CD14-positive monocyte (primary cell): ENCODE data around the gene SCN7A. TPM values are rescaled to one million over a fixed set of nuclear protein-coding genes. Genes with fewer than 3 reads are reported as not detected.

Experiments
- DNase-seq, 3 donors: peaks; one replicate each; pipeline ENCODE4 v3.0.0-alpha.2; 2011 to 2022
- H2AFZ ChIP-seq: 2 replicates; pipeline ENCODE4 v1.6.0; 2012; ENCODE audit warnings: mild to moderate bottlenecking, low read depth, low read length, inconsistent platforms; ENCODE audit not compliant: insufficient read depth, poor library complexity, severe bottlenecking
- H3K27ac ChIP-seq, 2 donors: 1 replicate in 1 of 2; 2 replicates in 1 of 2; pipeline ENCODE4 v1.5.1; 2012 to 2013; ENCODE audit warnings: low read length in 2 of 2, control low read depth in 1 of 2, inconsistent platforms in 1 of 2, low read depth in 1 of 2, mild to moderate bottlenecking in 1 of 2
- H3K27me3 ChIP-seq, 2 donors: one replicate each; pipeline versions ENCODE4 v1.6.0 to v1.6.1; 2011 to 2013; ENCODE audit warnings: low read length in 2 of 2; ENCODE audit not compliant: control insufficient read depth in 2 of 2, insufficient read depth in 2 of 2
- H3K36me3 ChIP-seq, 2 donors: replicated peaks in 1 of 2; 1 replicate in 1 of 2; 2 replicates in 1 of 2; pipeline versions ENCODE4 v1.5.1 to v1.6.1; 2012 to 2013; ENCODE audit warnings: low read length in 2 of 2, control low read depth in 1 of 2, inconsistent platforms in 1 of 2, mild to moderate bottlenecking in 1 of 2; ENCODE audit not compliant: insufficient read depth in 2 of 2, control insufficient read depth in 1 of 2
- H3K4me1 ChIP-seq, 2 donors: 1 replicate in 1 of 2; 2 replicates in 1 of 2; pipeline versions ENCODE4 v1.5.1 to v1.6.1; 2012 to 2013; ENCODE audit warnings: low read length in 2 of 2, control low read depth in 1 of 2, inconsistent platforms in 1 of 2, mild to moderate bottlenecking in 1 of 2, moderate library complexity in 1 of 2; ENCODE audit not compliant: insufficient read depth in 2 of 2, control insufficient read depth in 1 of 2
- H3K4me2 ChIP-seq: replicated peaks from 2 replicates; pipeline ENCODE3; 2012; ENCODE audit warnings: low read length, moderate library complexity, mild to moderate bottlenecking; ENCODE audit not compliant: poor library complexity, severe bottlenecking; ENCODE audit errors: extremely low read depth
- H3K4me3 ChIP-seq, 3 experiments: fragments of 200-600 bp in 1 of 3; sonication (generic) in 1 of 3; replicated peaks in 1 of 3; 1 replicate in 2 of 3; 2 replicates in 1 of 3; pipeline ENCODE4 v1.5.1; 2011 to 2013; ENCODE audit warnings: low read length in 3 of 3, mild to moderate bottlenecking in 3 of 3, control low read depth in 2 of 3, low read depth in 2 of 3, inconsistent platforms in 1 of 3, moderate library complexity in 1 of 3
- H3K79me2 ChIP-seq: 2 replicates; pipeline ENCODE4 v1.6.0; 2012; ENCODE audit warnings: mild to moderate bottlenecking, control low read depth, inconsistent platforms, low read length, moderate library complexity; ENCODE audit not compliant: insufficient read depth
- H3K9ac ChIP-seq: 2 replicates; pipeline ENCODE4 v1.6.0; 2017; ENCODE audit warnings: low read length, mild to moderate bottlenecking; ENCODE audit not compliant: insufficient read depth, poor library complexity, severe bottlenecking
- H3K9me3 ChIP-seq, 2 donors: replicated peaks in 1 of 2; 1 replicate in 1 of 2; 2 replicates in 1 of 2; pipeline versions ENCODE4 v1.5.1 to v1.6.1; 2012 to 2013; ENCODE audit warnings: low read length in 2 of 2, control low read depth in 1 of 2; ENCODE audit not compliant: control insufficient read depth in 1 of 2, insufficient read depth in 1 of 2
- H4K20me1 ChIP-seq: 2 replicates; pipeline ENCODE4 v1.6.0; 2012; ENCODE audit warnings: mild to moderate bottlenecking, low read length, control low read depth, moderate library complexity; ENCODE audit not compliant: insufficient read depth
- H3K27ac Mint-ChIP-seq, 7 donors: one replicate each; pipeline ENCODE4 v1.8.0; 2020; ENCODE audit warnings: mild to moderate bottlenecking in 7 of 7, mixed read lengths in 7 of 7, moderate library complexity in 6 of 7, inconsistent platforms in 2 of 7
- H3K27me3 Mint-ChIP-seq, 3 donors: one replicate each; pipeline ENCODE4 v1.8.0; 2021 to 2022; ENCODE audit warnings: low read depth in 3 of 3, mild to moderate bottlenecking in 3 of 3, mixed read lengths in 3 of 3, moderate library complexity in 3 of 3, inconsistent platforms in 1 of 3
- H3K36me3 Mint-ChIP-seq, 2 donors: one replicate each; pipeline ENCODE4 v1.8.0; 2020; ENCODE audit warnings: mixed read lengths in 2 of 2, inconsistent platforms in 1 of 2, mild to moderate bottlenecking in 1 of 2
- H3K4me1 Mint-ChIP-seq: one replicate; pipeline ENCODE4 v1.8.0; 2020; ENCODE audit warnings: mild to moderate bottlenecking, mixed read lengths
- H3K4me3 Mint-ChIP-seq, 2 donors: one replicate each; pipeline ENCODE4 v1.8.0; 2020; ENCODE audit warnings: mild to moderate bottlenecking in 2 of 2, mixed read lengths in 2 of 2, moderate library complexity in 1 of 2
- H3K9me3 Mint-ChIP-seq, 7 donors: one replicate each; pipeline ENCODE4 v1.8.0; 2020 to 2022; ENCODE audit warnings: mixed read lengths in 7 of 7, mild to moderate bottlenecking in 6 of 7, moderate library complexity in 6 of 7, inconsistent platforms in 2 of 7
- CTCF ChIP-seq: fragments of 200-600 bp; IDR thresholded peaks from one replicate; pipeline ENCODE4 v1.8.0; 2022; ENCODE audit warnings: antibody characterized with exemption, mild to moderate bottlenecking
- WGBS: methylation state at CpG from one replicate; pipeline ENCODE4 v1.1.5; 2013; ENCODE audit warnings: missing lambda C conversion rate; ENCODE audit not compliant: insufficient coverage; 5-methylcytosine and 5-hydroxymethylcytosine counted together
- intact Hi-C, 2 donors: fragments of 100-400 bp; cut with micrococcal nuclease; formaldehyde crosslinking; loops; one replicate each; pipeline versions ENCODE4 v1.15.0 to v1.15.1; 2023
- polyA plus RNA-seq, 3 donors: library from polyadenylated mRNA; depleted of rRNA in 1 of 3; unstranded in 2 of 3; stranded (reverse) in 1 of 3; fragments of 300-500 nt in 2 of 3; fragments of >200 nt in 1 of 3; fragmentation: Illumina TruSeq in 2 of 3; gene quantifications; 1 replicate in 2 of 3; 2 replicates in 1 of 3; pipeline ENCODE4 v1.2.3, GENCODE V29; 2012 to 2021

SCN7A gene
- polyA plus RNA-seq, 3 donors: not detected

- H3K9me3 Mint-ChIP-seq: no peaks in the 10 kb centered on the region
- no peaks in the 10 kb centered on the region for H3K4me1 Mint-ChIP-seq
- H3K4me3 Mint-ChIP-seq: no peak overlapping the region
- H2AFZ ChIP-seq: no peak overlapping the region
- no peak overlapping the region for H3K27ac ChIP-seq
- no peaks in the 10 kb centered on the region for H4K20me1 ChIP-seq
- H3K36me3 Mint-ChIP-seq: no peaks in the 10 kb centered on the region
- H3K27me3 ChIP-seq: no peaks in the 10 kb centered on the region
- no peaks in the 10 kb centered on the region for H3K36me3 ChIP-seq
- H3K4me1 ChIP-seq: no peaks in the 10 kb centered on the region
- H3K27me3 Mint-ChIP-seq: peaks cover 0 to 8% (median 5%) of the 10 kb centered on the region in 3 donors
- intact Hi-C loops: no loop called here
- TF ChIP-seq CTCF: no peak
- H3K79me2 ChIP-seq: no peaks in the 10 kb centered on the region
- no peaks in the 10 kb centered on the region for H3K9me3 ChIP-seq
- H3K9ac ChIP-seq: no peak overlapping the region
- no peak for DNase-seq
- H3K27ac Mint-ChIP-seq: no peak overlapping the region
- 92% methylated on average over 2 of the region's 3 CpGs for WGBS
- no peak overlapping the region for H3K4me3 ChIP-seq
- H3K4me2 ChIP-seq: no peak overlapping the region
Measured at GRCh38 chr2:166521155-166521554, 27.1 kb upstream of the SCN7A start.

GRCh38 chr2:166520604-166521003 is 26.6 kb upstream of the SCN7A start:
- no peaks in the 10 kb centered on the region for H3K27me3 ChIP-seq
- H3K4me1 Mint-ChIP-seq: no peaks in the 10 kb centered on the region
- H3K4me1 ChIP-seq: no peaks in the 10 kb centered on the region
- H3K4me3 Mint-ChIP-seq: no peak overlapping the region
- intact Hi-C loops: no loop called here
- DNase-seq: no peak
- no peaks in the 10 kb centered on the region for H3K36me3 ChIP-seq
- H3K27ac ChIP-seq: no peak overlapping the region
- no peaks in the 10 kb centered on the region for H3K79me2 ChIP-seq
- no peak overlapping the region for H2AFZ ChIP-seq
- no peaks in the 10 kb centered on the region for H3K36me3 Mint-ChIP-seq
- H3K9me3 ChIP-seq: no peaks in the 10 kb centered on the region
- H3K27ac Mint-ChIP-seq: no peak overlapping the region
- no peak overlapping the region for H3K9ac ChIP-seq
- H3K4me3 ChIP-seq: no peak overlapping the region
- H4K20me1 ChIP-seq: no peaks in the 10 kb centered on the region
- peaks cover 0 to 8% (median 5%) of the 10 kb centered on the region in 3 donors for H3K27me3 Mint-ChIP-seq
- 100% methylated on average over 1 of the region's 2 CpGs for WGBS
- no peaks in the 10 kb centered on the region for H3K9me3 Mint-ChIP-seq
- H3K4me2 ChIP-seq: no peak overlapping the region
- no peak for TF ChIP-seq CTCF
